CD14-positive monocyte (primary cell): Measurements from ENCODE around the gene CBX6. TPM values are rescaled to one million over a fixed set of nuclear protein-coding genes. Genes with fewer than 3 reads are reported as not detected.
A peak's percentile ranks its signal among the peaks of the same experiment; 100 is the strongest.

Experiments
- DNase-seq, 3 donors: peaks; one replicate each; pipeline ENCODE4 v3.0.0-alpha.2; 2011 to 2022
- H2AFZ ChIP-seq: 2 replicates; pipeline ENCODE4 v1.6.0; 2012; ENCODE audit warnings: mild to moderate bottlenecking, low read depth, low read length, inconsistent platforms; ENCODE audit not compliant: insufficient read depth, poor library complexity, severe bottlenecking
- H3K27ac ChIP-seq, 2 donors: 1 replicate in 1 of 2; 2 replicates in 1 of 2; pipeline ENCODE4 v1.5.1; 2012 to 2013; ENCODE audit warnings: low read length in 2 of 2, control low read depth in 1 of 2, inconsistent platforms in 1 of 2, low read depth in 1 of 2, mild to moderate bottlenecking in 1 of 2
- H3K27me3 ChIP-seq, 2 donors: one replicate each; pipeline versions ENCODE4 v1.6.0 to v1.6.1; 2011 to 2013; ENCODE audit warnings: low read length in 2 of 2; ENCODE audit not compliant: control insufficient read depth in 2 of 2, insufficient read depth in 2 of 2
- H3K36me3 ChIP-seq, 2 donors: replicated peaks in 1 of 2; 1 replicate in 1 of 2; 2 replicates in 1 of 2; pipeline versions ENCODE4 v1.5.1 to v1.6.1; 2012 to 2013; ENCODE audit warnings: low read length in 2 of 2, control low read depth in 1 of 2, inconsistent platforms in 1 of 2, mild to moderate bottlenecking in 1 of 2; ENCODE audit not compliant: insufficient read depth in 2 of 2, control insufficient read depth in 1 of 2
- H3K4me1 ChIP-seq, 2 donors: 1 replicate in 1 of 2; 2 replicates in 1 of 2; pipeline versions ENCODE4 v1.5.1 to v1.6.1; 2012 to 2013; ENCODE audit warnings: low read length in 2 of 2, control low read depth in 1 of 2, inconsistent platforms in 1 of 2, mild to moderate bottlenecking in 1 of 2, moderate library complexity in 1 of 2; ENCODE audit not compliant: insufficient read depth in 2 of 2, control insufficient read depth in 1 of 2
- H3K4me2 ChIP-seq: replicated peaks from 2 replicates; pipeline ENCODE3; 2012; ENCODE audit warnings: low read length, moderate library complexity, mild to moderate bottlenecking; ENCODE audit not compliant: poor library complexity, severe bottlenecking; ENCODE audit errors: extremely low read depth
- H3K4me3 ChIP-seq, 3 experiments: fragments of 200-600 bp in 1 of 3; sonication (generic) in 1 of 3; replicated peaks in 1 of 3; 1 replicate in 2 of 3; 2 replicates in 1 of 3; pipeline ENCODE4 v1.5.1; 2011 to 2013; ENCODE audit warnings: low read length in 3 of 3, mild to moderate bottlenecking in 3 of 3, control low read depth in 2 of 3, low read depth in 2 of 3, inconsistent platforms in 1 of 3, moderate library complexity in 1 of 3
- H3K79me2 ChIP-seq: 2 replicates; pipeline ENCODE4 v1.6.0; 2012; ENCODE audit warnings: mild to moderate bottlenecking, control low read depth, inconsistent platforms, low read length, moderate library complexity; ENCODE audit not compliant: insufficient read depth
- H3K9ac ChIP-seq: 2 replicates; pipeline ENCODE4 v1.6.0; 2017; ENCODE audit warnings: low read length, mild to moderate bottlenecking; ENCODE audit not compliant: insufficient read depth, poor library complexity, severe bottlenecking
- H3K9me3 ChIP-seq, 2 donors: replicated peaks in 1 of 2; 1 replicate in 1 of 2; 2 replicates in 1 of 2; pipeline versions ENCODE4 v1.5.1 to v1.6.1; 2012 to 2013; ENCODE audit warnings: low read length in 2 of 2, control low read depth in 1 of 2; ENCODE audit not compliant: control insufficient read depth in 1 of 2, insufficient read depth in 1 of 2
- H4K20me1 ChIP-seq: 2 replicates; pipeline ENCODE4 v1.6.0; 2012; ENCODE audit warnings: mild to moderate bottlenecking, low read length, control low read depth, moderate library complexity; ENCODE audit not compliant: insufficient read depth
- H3K27ac Mint-ChIP-seq, 7 donors: one replicate each; pipeline ENCODE4 v1.8.0; 2020; ENCODE audit warnings: mild to moderate bottlenecking in 7 of 7, mixed read lengths in 7 of 7, moderate library complexity in 6 of 7, inconsistent platforms in 2 of 7
- H3K27me3 Mint-ChIP-seq, 3 donors: one replicate each; pipeline ENCODE4 v1.8.0; 2021 to 2022; ENCODE audit warnings: low read depth in 3 of 3, mild to moderate bottlenecking in 3 of 3, mixed read lengths in 3 of 3, moderate library complexity in 3 of 3, inconsistent platforms in 1 of 3
- H3K36me3 Mint-ChIP-seq, 2 donors: one replicate each; pipeline ENCODE4 v1.8.0; 2020; ENCODE audit warnings: mixed read lengths in 2 of 2, inconsistent platforms in 1 of 2, mild to moderate bottlenecking in 1 of 2
- H3K4me1 Mint-ChIP-seq: one replicate; pipeline ENCODE4 v1.8.0; 2020; ENCODE audit warnings: mild to moderate bottlenecking, mixed read lengths
- H3K4me3 Mint-ChIP-seq, 2 donors: one replicate each; pipeline ENCODE4 v1.8.0; 2020; ENCODE audit warnings: mild to moderate bottlenecking in 2 of 2, mixed read lengths in 2 of 2, moderate library complexity in 1 of 2
- H3K9me3 Mint-ChIP-seq, 7 donors: one replicate each; pipeline ENCODE4 v1.8.0; 2020 to 2022; ENCODE audit warnings: mixed read lengths in 7 of 7, mild to moderate bottlenecking in 6 of 7, moderate library complexity in 6 of 7, inconsistent platforms in 2 of 7
- CTCF ChIP-seq: fragments of 200-600 bp; IDR thresholded peaks from one replicate; pipeline ENCODE4 v1.8.0; 2022; ENCODE audit warnings: antibody characterized with exemption, mild to moderate bottlenecking
- WGBS: methylation state at CpG from one replicate; pipeline ENCODE4 v1.1.5; 2013; ENCODE audit warnings: missing lambda C conversion rate; ENCODE audit not compliant: insufficient coverage; 5-methylcytosine and 5-hydroxymethylcytosine counted together
- intact Hi-C, 2 donors: fragments of 100-400 bp; cut with micrococcal nuclease; formaldehyde crosslinking; loops; one replicate each; pipeline versions ENCODE4 v1.15.0 to v1.15.1; 2023
- polyA plus RNA-seq, 3 donors: library from polyadenylated mRNA; depleted of rRNA in 1 of 3; unstranded in 2 of 3; stranded (reverse) in 1 of 3; fragments of 300-500 nt in 2 of 3; fragments of >200 nt in 1 of 3; fragmentation: Illumina TruSeq in 2 of 3; gene quantifications; 1 replicate in 2 of 3; 2 replicates in 1 of 3; pipeline ENCODE4 v1.2.3, GENCODE V29; 2012 to 2021

Gene CBX6
- polyA plus RNA-seq, 3 donors, result 2.1 to 26.7 (median 5.0) TPM

GRCh38 chr22:38819387-38819940 lies 52.6 kb downstream of the CBX6 start:
- no peaks in the 10 kb centered on the region for H3K27me3 ChIP-seq
- no peaks in the 10 kb centered on the region for H3K9me3 ChIP-seq
- no peaks in the 10 kb centered on the region for H3K36me3 ChIP-seq
- no peak for TF ChIP-seq CTCF
- Mint-ChIP-seq H3K27me3 (peaks cover 6 to 19% (median 10%) of the 10 kb centered on the region in 3 donors), H3K36me3 (no peaks in the 10 kb centered on the region), H3K27ac (peak overlapping the region in 1 of 7 donors; percentile 44), H3K4me1 (no peaks in the 10 kb centered on the region), H3K4me3 (no peak overlapping the region), H3K9me3 (peaks cover 0 to 1% (median 0%) of the 10 kb centered on the region in 7 donors)
- no peak overlapping the region for H3K27ac ChIP-seq
- no peak overlapping the region for H3K4me2 ChIP-seq
- intact Hi-C loops, result no loop called here
- no peak overlapping the region for H2AFZ ChIP-seq
- no peaks in the 10 kb centered on the region for H3K4me1 ChIP-seq
- no peaks in the 10 kb centered on the region for H3K79me2 ChIP-seq
- WGBS, result 88% methylated on average over 8 of the region's 10 CpGs
- no peak overlapping the region for H3K9ac ChIP-seq
- no peak overlapping the region for H3K4me3 ChIP-seq
- no peaks in the 10 kb centered on the region for H4K20me1 ChIP-seq
- DNase-seq, result no peak

GRCh38 chr22:38817196-38817595 lies 54.8 kb downstream of the CBX6 start:
- Mint-ChIP-seq H3K4me3 (no peak overlapping the region), H3K27me3 (peaks cover 7 to 26% (median 13%) of the 10 kb centered on the region in 3 donors), H3K4me1 (no peaks in the 10 kb centered on the region), H3K27ac (no peak overlapping the region), H3K9me3 (peaks cover 0 to 2% (median 0%) of the 10 kb centered on the region in 7 donors), H3K36me3 (no peaks in the 10 kb centered on the region)
- no peaks in the 10 kb centered on the region for H3K9me3 ChIP-seq
- H3K79me2 ChIP-seq, result no peaks in the 10 kb centered on the region
- intact Hi-C loops, result no loop called here
- no peak overlapping the region for H3K9ac ChIP-seq
- H2AFZ ChIP-seq, result no peak overlapping the region
- no peak for DNase-seq
- H3K4me2 ChIP-seq, result no peak overlapping the region
- H3K4me1 ChIP-seq, result no peaks in the 10 kb centered on the region
- no peak overlapping the region for H3K4me3 ChIP-seq
- no peak for TF ChIP-seq CTCF
- H3K27me3 ChIP-seq, result no peaks in the 10 kb centered on the region
- H3K27ac ChIP-seq, result no peak overlapping the region
- WGBS, result no CpG with 5 or more reads among the region's 6 CpGs
- no peaks in the 10 kb centered on the region for H4K20me1 ChIP-seq
- H3K36me3 ChIP-seq, result no peaks in the 10 kb centered on the region
